ENCODE measurements around the gene AKAP3.

GRCh38 chr12:4572680-4573079, 76.2 kb downstream of the AKAP3 start:
- no peak for TF ChIP-seq CTCF (IDR thresholded peaks at IDR 0.05)
- no peak for TF ChIP-seq POLR2A (IDR thresholded peaks at IDR 0.05)

All from uterus (tissue), 2 donors.